ENCODE measurements around the gene TLE6.
A peak's percentile ranks its signal among the peaks of the same experiment; 100 is the strongest.
"Not testable (repeated sequence)": the region's sequence is repeated elsewhere in the genome, so short reads cannot be mapped to it uniquely, and the experiment has no call there.

TLE6 gene

DNA sequence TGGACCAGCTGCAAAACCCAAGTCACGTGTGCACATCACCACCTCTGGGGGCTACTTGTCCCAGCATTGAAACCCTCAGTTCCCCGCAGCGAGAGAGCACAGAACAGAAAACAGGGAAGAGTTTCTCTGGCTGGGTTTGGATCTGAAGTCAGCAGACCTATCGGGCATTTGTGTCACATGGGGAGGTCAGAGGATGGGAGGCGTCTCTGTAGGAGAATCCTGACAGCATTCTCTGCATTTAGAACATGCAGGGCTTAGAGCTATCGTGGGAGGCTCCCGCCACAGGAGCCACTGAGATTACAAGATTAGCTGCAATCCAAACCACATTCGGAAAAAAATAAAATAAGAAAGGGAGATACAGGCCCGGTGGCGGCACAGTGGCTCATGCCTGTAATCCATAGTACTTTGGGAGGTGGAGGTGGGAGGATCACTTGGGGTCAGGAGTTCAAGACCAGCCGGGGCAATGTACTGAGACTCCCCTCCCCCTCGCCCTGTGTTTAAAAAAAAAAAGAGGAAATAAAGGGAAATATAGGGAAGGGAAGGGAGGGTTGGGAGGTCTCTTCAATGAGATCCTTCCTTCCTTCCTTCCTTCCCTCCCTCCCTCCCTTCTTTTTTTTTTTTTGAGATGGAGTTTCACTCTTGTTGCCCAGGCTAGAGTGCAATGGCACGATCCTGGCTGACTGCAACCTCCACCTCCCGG is 2.9 kb upstream of the TLE6 start:
- peak in 1 of 3 donors; percentile 18 for DNase-seq (ENCODE audit: low read depth in 3 of 3)

DNA sequence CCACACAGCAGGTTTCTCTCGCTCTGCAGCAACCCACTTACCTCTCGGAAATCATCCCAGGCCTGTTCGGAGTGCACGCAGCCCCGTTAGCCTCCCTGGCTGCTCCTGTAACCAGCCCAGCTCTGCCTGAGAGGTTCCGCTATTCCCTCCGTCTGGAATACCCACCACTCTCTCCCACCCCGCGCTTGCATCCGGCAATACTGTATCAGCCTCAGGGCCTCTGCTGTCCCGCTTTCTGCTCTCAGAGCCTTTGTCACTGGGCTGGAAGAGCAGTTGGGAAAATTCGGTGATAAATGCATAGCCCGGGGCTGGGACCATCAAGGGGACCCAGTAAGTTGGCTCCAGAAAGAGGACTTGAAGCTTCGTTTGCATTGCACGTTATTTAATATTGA is 759 bp upstream of the TLE6 start:
- DNase-seq (ENCODE audit: low read depth in 3 of 3), result no peak

DNA sequence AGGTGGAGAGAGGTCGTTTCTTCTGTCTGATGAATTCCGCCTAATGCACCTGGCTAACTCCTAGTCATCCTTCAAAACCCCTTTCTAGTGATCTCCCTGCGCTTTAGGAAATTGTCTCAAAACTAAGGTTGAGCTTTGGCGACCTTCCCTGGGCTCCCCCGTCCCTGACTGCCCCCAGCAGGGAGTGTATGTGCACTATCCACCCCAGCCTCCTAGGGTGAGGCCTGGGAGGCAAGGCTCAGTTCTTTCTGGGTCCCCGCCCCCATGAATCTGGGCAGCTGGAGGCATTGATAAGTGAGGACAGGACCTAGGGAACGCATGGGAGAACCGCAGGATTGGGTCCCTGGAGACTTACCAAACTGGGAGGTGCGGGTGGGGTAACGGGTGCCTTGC is 378 bp downstream of the TLE6 start:
- no peak for DNase-seq (ENCODE audit: low read depth in 3 of 3)

DNA sequence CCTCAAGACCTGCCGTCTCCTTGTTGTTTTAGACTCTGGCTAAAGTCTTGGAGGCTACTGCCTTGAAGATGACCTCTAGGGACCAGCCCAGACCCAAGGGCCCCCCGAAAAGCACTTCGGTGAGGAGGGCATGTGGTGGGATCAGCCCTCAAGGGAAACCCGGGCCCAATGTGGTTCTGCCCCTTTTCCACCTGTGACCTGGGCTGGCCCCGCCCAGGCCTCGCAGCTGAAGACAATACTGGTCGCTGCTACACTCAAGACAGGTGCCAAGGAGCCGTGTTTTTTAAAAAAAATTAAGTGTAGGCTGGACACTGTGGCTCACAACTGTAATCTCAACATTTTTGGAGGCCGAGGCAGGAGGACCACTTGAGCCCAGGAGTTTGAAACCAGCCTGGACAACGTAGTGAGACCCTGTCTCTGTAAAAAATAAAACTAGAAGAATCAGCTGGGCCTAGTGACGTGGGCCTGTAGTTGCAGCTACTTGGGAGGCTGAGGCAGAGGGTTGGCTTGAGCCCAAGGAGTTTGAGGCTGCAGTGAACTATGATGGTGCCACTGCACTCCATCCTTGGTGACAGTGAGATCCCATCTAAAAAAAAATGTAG is 903 bp downstream of the TLE6 start:
- DNase-seq (ENCODE audit: low read depth in 3 of 3), result no peak

DNA sequence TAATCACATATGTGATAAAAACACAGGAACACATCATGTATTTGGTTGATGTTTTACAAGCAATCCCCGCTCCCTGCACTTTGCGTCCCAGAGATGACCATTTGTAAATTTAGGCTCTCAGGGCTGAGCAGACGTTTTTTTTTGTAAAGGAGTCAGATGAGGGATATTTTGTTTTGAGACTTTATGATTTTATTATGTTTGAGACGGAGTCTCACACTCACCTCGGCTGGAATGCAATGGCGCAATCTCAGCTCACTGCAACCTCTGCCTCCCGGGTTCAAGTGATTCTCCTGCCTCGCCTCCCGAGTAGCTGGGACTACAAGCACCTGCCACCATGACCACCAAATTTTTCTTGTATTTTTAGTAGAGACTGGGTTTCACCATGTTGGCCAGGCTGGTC is 1.4 kb downstream of the TLE6 start:
- DNase-seq (ENCODE audit: low read depth in 3 of 3), result no peak

DNA sequence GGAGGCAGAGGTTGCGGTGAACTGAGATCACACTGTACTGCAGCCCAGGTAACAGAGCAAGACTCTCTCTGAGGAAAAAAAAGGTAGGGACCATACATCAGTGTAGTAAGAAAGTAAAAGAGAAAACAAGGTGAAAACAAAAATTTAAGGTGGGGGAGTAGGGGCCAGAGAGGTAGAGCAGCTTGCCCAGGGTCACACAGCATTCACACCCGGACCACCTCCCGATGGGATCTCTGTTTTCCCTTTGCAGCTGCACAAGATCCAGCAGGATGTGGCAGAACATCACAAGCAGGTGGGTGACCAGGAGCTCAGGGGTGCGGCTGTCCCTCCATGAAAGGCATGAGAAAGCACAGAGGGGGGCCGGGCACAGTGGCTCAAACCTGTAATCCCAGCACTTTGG is 4.5 kb downstream of the TLE6 start:
- DNase-seq (ENCODE audit: low read depth in 3 of 3), result no peak

DNA sequence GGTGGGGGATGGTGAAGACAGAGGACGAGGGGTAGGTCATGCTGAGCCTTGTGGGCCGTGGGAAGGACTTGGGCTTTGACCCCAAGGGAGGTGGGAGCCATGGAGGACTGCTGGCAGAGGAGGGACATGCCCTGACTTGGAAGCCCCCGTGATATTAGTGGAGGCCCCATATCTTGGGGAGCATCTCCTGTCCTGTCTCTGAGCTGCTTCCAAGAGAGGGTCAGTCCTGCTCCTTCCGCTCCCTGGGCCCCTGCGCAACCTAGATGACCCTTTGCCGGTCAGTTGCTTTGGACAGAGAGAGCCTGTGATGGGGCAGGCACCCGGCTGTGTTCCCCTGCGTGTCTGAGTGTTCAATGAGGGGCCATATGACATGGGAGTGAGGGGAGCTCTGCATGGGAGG is 5.2 kb downstream of the TLE6 start:
- no peak for DNase-seq (ENCODE audit: low read depth in 3 of 3)

DNA sequence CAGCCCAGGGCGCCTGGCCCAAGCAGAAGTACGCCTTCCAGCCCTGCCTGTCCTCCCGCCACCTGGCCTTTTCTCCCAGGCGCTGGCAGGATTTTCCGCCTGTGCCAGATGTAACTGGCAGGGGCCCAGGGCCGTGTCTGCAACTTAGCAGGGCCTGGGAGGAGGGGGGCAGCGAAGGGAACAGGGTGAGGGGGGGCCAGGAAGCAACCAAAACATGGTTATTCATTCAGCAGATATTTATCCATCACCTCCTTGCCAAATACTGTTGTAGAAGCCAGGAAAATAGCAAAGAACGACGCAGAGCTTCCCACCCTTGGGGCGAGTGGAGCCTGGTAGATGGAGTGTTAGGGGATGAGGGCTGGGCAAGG is 5.6 kb downstream of the TLE6 start:
- DNase-seq (ENCODE audit: low read depth in 3 of 3), result no peak

DNA sequence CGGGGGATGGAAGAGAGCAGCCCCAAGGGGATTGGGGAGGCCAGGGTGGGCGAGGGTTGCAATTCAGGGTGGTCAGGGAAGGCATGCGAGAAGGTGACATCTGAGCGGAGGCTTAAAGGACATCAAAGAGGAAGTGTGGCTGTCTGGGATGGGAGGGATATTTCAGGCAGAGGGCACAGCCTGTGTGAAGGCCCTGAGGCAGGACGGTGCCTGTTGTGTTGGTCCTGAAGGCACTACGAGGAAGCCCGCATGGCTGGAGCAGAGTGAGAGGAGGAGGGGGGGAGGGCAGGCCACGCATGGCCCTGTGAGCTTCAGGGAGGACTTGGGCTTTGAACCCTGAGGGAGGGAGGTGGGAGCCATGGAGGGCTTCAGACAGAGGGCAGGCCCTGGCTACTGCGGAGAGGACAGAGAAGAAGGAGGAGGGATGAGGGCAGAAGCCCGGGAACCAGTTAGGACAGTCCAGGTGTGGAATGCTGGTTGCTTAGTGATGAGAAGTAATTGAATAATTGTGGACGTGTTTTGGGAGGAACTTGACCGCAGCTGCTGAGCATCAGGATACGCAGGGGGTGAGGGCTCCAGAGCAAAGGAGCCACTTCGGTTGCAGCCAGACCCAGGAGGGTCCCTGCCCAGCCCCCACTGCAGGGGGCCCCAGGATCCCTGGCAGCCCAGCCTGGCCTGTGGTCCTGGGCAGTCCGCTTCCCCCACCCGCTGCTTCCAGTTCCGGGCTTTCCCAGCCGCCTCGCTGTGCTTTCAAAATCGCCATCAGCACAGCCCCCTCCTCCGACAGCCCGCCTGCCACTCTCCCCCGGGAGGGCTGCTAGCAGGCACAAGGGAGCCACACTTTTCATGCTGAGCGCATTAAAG is 6.2 kb downstream of the TLE6 start:
- DNase-seq (ENCODE audit: low read depth in 3 of 3), result no peak

DNA sequence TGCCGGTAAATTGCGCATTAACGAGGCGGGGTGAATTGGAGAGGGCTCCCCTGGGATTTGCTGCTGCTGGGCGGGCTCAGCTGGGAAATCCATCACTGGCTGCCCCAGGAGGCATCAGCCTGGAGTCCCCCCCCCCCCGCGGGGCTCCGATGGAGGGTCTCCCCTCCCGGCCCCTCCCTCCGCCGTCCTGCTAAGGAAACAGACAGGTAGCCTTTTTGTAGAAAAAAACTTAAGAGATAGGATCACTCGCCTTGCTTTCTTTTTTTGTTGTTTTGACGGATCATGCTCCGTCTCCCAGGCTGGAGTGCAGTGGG is 6.8 kb downstream of the TLE6 start:
- DNase-seq (ENCODE audit: low read depth in 3 of 3), result no peak

DNA sequence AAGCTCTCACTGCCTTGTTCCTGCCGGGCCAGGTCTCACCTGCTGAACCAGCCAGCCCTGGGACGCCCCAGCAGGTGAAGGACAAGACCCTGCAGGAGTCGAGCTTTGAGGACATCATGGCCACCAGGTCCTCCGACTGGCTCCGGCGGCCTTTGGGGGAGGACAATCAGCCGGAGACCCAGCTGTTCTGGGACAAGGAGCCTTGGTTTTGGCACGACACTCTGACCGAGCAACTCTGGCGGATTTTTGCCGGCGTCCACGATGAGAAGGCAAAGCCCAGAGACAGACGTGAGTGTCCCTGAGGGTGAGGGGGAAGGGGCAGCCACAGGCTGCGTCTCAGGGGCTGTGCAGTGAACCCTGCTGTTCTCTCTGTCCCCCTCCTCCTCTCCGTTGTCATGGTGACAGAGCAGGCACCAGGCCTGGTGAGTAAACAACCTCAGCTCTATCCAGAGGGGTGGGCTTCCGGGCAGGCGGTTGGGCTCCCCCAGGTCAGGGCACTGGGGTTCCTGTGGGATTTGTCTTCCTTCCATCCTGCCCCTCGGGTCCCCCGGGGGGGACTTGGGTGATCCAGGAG is 9.7 kb downstream of the TLE6 start:
- DNase-seq (ENCODE audit: low read depth in 3 of 3), result no peak

DNA sequence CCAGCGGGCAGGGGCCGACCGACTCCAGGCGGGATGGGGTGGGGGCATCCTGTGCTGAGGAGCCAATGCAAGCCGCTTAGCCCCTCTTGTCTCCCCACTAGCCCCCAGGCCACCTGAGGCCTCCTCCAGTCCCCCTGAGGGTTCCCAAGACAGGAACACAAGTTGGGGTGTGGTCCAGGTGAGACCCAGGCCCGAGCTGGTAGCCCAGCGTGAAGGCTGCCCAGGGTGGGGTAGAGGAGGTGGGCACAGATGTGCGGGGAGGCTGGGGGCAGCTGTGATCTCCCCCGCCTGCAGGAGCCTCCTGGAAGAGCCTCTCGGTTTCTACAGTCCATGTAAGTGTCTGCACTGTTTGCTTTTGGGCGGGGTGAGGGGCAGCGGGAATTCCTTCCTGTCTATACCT is 10.4 kb downstream of the TLE6 start:
- DNase-seq (ENCODE audit: low read depth in 3 of 3), result no peak

DNA sequence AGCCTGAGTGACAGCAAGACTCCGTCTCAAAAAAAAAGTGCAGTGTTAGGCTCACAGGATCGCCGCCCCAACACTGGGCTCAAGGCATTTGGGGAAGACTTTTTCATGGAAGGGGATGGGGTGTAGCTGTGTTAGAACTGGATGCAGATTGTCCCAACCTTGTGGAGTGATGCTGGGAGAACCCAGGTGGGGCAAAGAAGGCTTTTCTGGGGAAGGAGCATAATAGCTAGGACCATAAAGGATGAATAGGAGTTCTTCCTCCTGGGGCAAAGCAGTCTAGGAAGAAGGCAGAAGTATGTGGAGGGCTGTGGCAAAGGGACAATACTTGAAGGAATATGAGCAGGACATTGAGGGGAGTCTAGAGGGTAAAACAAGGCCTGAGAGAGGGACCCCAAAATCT is 11.2 kb downstream of the TLE6 start:
- DNase-seq (ENCODE audit: low read depth in 3 of 3), result no peak

DNA sequence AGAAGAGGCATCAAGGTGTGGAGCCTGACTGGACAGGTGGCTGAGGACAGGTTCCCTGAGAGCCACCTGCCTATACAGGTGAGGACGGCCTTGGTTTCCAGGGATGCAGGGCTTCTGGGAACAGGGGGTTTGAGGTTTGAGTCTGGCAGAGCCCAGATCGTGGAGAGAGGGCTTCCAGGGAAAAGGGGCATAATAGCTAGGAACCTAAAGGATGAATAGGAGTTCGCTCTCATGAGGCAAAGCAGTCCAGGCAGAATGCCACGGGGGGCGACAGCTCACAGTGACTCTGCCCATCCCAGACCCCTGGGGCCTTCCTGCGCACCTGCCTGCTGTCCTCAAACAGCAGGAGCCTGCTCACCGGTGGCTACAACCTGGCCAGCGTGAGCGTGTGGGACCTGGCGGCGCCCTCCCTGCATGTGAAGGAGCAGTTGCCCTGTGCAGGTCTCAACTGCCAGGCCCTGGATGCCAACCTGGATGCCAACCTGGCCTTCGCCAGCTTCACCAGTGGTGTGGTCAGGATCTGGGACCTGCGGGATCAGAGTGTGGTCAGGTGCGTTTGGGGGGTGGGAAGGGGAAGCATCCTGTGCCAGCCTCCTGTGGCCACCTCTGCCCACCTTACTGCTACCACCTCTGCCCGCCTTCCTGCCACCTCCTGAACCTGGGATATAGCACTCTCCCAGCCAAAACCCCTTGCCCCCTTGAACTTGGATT is 12.0 kb downstream of the TLE6 start:
- DNase-seq (ENCODE audit: low read depth in 3 of 3), result no peak

DNA sequence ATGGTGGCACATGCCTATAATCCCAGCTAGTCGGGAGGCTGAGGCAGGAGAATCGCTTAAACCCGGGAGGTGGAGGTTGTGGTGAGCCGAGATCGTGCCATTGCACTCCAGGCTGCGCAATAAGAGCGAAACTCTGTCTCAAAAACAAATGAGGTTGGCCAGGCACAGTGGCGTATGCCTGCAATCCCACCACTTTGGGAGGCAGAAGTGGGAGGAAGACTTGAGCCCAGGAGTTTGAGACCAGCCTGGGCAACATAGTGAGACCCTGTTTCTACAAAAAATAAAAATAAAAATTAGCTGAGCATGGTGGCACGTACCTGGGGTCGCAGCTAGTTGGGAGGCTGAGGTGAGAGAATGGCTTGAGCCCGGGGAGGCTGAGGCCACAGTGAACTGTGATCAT is 15.0 kb downstream of the TLE6 start:
- not testable (repeated sequence) for DNase-seq (ENCODE audit: low read depth in 3 of 3)

DNA sequence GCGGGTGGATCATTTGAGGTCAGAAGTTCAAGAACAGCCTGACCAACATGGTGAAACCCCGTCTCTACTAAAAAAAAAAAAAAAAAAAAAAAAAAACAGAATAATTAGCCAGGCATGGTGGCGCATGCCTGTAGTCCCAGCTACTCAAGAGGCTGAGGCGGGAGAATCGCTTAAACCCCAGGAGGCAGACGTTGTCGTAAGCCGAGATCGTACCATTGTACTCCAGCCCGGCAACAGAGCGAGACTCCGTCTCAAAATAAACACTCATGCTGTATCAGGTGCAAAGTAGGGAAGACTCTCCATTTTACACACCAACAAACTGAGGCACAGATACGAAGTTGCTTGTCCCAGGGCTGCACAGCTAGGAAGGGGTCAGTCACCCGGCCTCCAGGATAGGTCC is 15.6 kb downstream of the TLE6 start:
- no peak for DNase-seq (ENCODE audit: low read depth in 3 of 3)

DNA sequence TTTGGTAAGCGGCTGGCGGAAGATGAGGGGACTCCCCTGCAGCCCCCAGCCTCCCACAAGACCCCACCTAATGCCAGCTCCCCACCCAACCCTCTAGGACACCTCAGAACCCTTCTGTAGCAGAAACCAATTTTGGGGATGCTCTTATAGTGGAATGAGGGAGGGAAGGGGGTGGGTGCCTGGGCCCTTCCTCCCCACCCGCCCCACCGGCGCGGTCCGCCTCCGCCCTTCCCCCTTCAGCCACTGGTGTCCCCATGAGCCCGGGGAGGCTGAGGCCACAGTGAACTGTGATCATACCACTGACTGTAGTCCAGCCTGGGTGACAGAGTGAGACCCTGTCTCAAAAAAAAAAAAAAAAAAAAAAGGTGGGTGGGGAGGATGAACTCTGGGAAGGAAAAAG is 16.2 kb downstream of the TLE6 start:
- no peak for DNase-seq (ENCODE audit: low read depth in 3 of 3)

DNA sequence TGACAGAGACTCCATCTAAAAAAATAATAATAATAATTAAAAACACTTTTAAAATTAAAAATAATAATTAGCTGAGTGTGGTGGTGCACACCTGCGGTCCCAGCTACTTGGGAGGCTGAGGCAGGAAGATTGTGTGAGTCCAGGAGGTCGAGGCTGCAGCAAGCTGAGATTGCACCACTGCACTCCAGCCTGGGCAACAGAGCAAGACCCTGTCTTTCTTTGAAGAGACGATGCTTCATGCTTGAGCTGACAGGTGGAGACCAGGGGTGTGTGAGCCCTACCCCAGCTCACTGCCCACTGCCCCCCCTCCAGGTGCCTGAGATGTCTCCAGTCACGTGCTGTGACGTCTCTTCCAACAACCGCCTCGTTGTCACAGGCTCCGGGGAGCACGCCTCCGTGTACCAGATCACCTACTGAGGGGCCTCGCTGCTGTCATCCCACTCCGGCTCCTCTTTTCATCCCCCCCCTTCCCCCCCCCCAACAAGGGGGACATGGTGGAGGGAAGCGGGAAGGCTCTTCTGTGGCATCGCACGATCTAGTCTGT is 17.3 kb downstream of the TLE6 start:
- no peak for DNase-seq (ENCODE audit: low read depth in 3 of 3)

DNA sequence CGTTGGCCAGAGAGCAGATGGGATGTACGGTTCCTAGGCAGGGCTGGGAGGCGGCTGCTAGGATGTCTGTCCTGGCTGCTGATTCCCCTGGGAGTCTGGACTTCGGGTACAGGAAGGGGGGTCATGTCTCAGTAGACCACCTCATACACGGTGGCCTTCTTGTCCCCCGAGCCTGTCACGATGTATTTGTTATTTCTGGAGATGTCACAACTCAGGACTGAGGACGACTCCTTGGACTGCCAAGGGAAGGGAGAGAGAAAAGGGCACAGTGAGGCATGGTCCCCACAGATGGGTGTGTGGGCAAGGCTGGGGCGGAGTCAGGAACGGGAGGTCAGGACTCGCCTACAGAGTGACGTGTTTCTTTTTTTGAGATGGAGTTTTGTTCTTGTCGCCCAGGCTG is 20.4 kb downstream of the TLE6 start:
- DNase-seq (ENCODE audit: low read depth in 3 of 3), result no peak

DNA sequence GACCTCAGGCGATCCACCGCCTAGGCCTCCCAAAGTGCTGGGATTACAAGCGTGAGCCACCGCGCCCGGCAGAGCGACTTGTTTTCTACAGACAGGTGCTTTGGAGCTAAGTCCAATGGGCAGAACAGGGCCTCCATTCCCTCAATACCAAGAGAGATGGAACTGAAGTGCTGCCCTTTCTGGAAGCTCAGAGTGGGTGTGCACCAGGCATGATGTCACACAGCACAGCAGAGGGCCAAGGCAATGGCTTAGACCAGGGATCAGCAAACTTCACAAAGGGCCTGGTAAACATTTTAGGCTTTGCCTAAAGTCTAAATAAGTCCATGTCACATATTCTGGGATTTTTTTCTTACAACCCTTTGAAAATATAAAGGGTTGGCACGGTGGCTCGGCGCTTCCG is 21.3 kb downstream of the TLE6 start:
- no peak for DNase-seq (ENCODE audit: low read depth in 3 of 3)

DNA sequence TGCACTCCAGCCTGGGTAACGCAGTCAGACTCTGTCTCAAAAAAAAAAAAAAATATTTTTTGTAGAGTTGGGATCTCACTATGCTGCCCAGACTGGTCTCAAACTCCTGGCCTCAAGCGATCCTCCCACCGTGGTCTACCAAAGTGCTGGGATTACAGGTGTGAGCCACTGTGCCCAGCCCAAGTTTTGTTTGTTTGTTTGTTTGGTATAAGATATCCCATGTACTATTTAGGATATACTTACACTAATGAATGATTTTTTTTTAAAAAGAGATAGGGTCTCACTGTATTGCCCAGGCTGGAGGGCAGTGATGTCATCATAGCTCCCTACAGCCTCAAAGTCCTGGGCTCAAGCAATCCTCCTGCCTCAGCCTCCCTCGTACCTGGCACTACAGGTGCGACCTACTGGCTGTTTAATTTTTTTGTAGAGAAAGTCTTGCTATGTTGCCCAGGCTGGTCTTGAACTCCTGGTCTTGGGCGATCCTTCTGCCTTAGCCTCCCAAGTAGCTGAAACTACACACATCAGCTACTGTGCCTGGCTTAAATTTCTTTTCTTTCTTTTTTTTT is 24.0 kb downstream of the TLE6 start:
- DNase-seq (ENCODE audit: low read depth in 3 of 3), result no peak

DNA sequence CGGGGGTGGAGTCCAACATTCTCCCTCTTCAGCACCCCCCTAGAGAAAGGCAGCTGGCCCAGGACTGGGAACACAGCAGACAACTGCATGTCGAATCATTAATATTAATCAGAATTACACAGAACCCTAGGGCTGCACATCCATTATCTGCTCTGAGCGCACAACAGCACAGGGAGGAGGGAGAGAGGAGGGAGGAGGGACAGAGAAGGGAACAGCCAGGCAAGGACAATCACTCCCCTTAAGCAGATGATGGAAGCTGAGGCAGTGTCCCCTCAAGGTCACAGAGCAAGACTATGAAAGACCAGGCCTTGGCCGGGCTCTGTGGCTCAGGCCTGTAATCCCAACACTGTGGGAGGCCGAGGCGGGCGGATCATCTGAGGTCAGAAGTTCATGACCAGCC is 25.7 kb downstream of the TLE6 start:
- no peak for DNase-seq (ENCODE audit: low read depth in 3 of 3)
